GM19035 (cell line): ENCODE results near the gene LRIG2.
"Not testable (repeated sequence)": the region's sequence is repeated elsewhere in the genome, so short reads cannot be mapped to it uniquely, and the experiment has no call there.

Source experiments
- ATAC-seq: cut with Tn5 transposase; IDR thresholded peaks from one replicate; pipeline ENCODE4 v1.9.1; 2021; ENCODE audit not compliant: unreplicated experiment

LRIG2 gene

DNA sequence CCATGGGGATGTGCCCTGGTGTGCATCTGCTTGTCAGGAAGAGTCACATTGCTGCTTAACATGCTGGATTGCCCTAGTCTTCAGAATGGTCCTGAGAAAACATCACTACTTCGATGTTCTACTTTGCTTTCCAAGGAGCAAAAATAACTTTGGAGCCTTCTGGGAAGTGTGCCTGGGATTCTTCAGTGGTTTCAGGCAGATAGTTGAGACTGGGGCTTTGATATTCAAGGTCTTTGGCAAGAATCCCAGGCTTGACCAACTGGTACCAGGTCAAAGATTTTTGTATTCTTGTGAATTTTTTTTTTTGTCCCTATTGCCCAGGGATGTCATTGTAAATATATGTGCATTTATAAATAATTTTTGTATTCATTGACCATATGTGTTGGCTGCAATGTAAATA lies 51.4 kb downstream of the LRIG2 start:
- no peak for ATAC-seq

GRCh38 chr1:113125517-113125916 lies 52.5 kb downstream of the LRIG2 start:
- ATAC-seq = no peak

- ATAC-seq = no peak
Measured at GRCh38 chr1:113126207-113126606, 53.2 kb downstream of the LRIG2 start.

DNA sequence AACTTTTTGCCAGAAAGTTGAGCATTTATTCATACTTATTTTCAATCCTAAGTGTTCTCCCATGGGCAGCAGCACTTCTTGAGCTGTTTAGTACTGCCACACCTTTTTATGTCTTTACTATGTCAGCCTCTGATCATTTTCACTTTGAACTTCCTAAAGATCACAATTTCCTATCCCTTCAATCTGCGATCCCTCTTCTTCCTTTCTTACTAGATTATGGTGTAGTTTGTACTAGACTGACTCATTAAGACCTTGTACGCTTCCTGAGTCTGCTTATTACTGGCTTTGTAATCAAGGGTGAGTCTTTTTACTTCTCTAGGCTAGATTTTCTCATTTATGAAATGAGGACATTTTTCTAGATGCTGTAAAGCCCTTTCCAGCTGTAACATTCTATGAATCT lies 55.1 kb downstream of the LRIG2 start:
- no peak for ATAC-seq

DNA sequence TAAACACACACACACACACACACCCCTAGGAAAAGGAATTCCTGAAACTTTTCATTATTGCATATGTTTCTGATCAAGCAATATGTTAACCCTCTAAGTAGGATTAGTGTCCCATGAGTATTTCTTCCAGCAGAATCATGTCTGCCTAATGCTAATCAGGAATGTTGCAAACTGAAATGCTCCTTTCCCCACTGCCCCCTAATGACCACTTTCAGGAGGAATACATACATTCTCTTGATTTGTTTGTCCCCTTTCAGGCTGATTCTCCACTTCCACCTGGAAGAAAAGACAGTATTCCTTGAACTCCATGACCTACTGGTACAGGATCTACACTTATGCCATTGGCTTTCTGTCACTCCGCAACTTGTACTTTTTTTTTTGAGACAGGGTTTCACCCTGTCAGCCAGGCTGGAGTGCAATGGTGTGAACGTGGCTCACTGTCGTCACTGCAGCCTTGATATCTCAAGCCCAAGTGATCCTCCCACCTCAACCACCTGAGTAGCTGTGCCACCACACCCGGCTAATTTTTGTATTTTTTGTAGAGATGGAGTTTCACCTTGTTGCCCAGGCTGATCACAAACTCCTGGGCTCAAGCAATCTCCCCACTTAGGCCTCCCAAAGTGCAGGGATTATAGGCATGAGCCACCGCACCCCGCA lies 56.7 kb downstream of the LRIG2 start:
- ATAC-seq = no peak

DNA sequence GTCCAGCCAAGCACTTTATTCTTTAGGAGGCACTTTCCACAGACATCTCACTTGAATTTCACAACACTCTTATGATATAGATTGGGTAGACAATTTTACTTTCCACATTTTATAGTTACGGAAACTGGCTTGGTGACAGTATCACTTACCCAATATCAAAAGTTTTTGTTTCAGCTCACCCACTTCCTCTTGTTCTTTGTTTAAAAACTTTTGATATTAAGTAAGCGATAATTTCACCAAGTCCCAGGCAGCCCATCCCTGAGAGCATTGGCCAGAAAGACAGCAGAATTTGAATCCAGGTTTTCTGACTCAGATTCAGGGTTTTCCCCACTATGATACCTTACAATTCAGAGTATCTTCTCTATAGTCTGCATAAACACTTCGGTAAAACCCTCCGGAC lies 60.0 kb downstream of the LRIG2 start:
- no peak for ATAC-seq

- ATAC-seq = no peak
Measured at GRCh38 chr1:113133759-113134158, 60.8 kb downstream of the LRIG2 start.

DNA sequence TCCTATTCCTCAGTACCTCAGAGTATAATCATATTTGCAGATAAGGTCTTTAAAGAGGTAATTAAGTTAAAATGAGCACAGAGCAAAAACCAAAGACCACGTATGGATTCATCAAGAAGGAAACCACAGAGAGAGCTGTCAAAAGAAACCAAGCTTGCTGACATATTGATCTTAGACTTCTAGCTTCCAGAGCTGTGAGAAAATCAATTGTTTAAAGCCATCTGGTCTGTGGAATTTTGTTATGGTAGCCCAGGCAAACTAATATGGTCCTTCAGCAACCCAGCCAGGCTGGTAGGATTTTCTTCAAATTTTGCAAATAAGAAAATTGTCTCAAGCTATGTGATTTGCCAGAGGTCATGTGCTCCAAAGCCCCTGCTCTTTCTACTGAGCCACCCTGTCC lies 62.5 kb downstream of the LRIG2 start:
- ATAC-seq = no peak

- ATAC-seq = no peak
Measured at GRCh38 chr1:113136476-113136875, 63.5 kb downstream of the LRIG2 start.

- ATAC-seq = no peak
Measured at GRCh38 chr1:113137563-113137962, 64.6 kb downstream of the LRIG2 start.

GRCh38 chr1:113138778-113139177 lies 65.8 kb downstream of the LRIG2 start:
- ATAC-seq = no peak

- ATAC-seq = no peak
Measured at GRCh38 chr1:113140176-113140575, 67.2 kb downstream of the LRIG2 start.

GRCh38 chr1:113140588-113141446 lies 67.8 kb downstream of the LRIG2 start:
- peak; percentile 77 for ATAC-seq

- ATAC-seq = no peak
Measured at GRCh38 chr1:113141650-113142473, 68.9 kb downstream of the LRIG2 start.

GRCh38 chr1:113142791-113143190 lies 69.8 kb downstream of the LRIG2 start:
- ATAC-seq = no peak

GRCh38 chr1:113146242-113147072 lies 73.5 kb downstream of the LRIG2 start:
- ATAC-seq = no peak

- no peak for ATAC-seq
Measured at GRCh38 chr1:113147073-113147625, 74.2 kb downstream of the LRIG2 start.

- no peak for ATAC-seq
Measured at GRCh38 chr1:113147826-113148225, 74.8 kb downstream of the LRIG2 start.

GRCh38 chr1:113150494-113150893 lies 77.5 kb downstream of the LRIG2 start:
- not testable (repeated sequence) for ATAC-seq

GRCh38 chr1:113153116-113153803 lies 80.3 kb downstream of the LRIG2 start:
- no peak for ATAC-seq
